Ishikawa (cell line): ENCODE measurements around the gene ABCG1.

Experiments used
- EP300 ChIP-seq: IDR thresholded peaks from 2 replicates; pipeline ENCODE4 v1.6.1; 2012; ENCODE audit warnings: borderline replicate concordance
- YY1 ChIP-seq: IDR thresholded peaks from 2 replicates; pipeline ENCODE4 v1.6.1; 2012; ENCODE audit warnings: low read depth
- TF ChIP-seq, protein P1 (sequence below): IDR thresholded peaks from 2 replicates; pipeline ENCODE4 v1.6.1; 2012; ENCODE audit warnings: low read depth, mild to moderate bottlenecking

DNA sequence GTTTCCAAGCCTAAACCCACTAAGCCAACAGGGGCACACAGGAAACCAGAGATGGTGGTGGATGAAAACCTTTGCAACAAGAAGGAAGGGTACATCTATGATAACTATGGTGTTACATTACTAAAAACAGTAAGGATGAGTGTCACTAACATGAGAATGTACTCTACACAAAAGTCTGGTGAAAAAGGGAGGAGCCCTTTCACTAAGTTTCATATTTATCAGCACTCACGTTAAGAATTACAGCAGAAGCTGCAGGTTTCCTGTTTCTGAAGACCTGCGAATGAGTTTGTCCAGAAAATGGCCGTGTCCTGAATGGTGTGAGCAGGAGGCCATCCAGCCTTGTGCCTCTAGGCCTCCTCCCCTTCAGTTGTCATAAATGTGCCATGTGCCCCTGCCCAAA is 17.8 kb downstream of the ABCG1 start:
- TF ChIP-seq EP300 (no peak), YY1 (no peak)
- TF ChIP-seq, protein P1, sequence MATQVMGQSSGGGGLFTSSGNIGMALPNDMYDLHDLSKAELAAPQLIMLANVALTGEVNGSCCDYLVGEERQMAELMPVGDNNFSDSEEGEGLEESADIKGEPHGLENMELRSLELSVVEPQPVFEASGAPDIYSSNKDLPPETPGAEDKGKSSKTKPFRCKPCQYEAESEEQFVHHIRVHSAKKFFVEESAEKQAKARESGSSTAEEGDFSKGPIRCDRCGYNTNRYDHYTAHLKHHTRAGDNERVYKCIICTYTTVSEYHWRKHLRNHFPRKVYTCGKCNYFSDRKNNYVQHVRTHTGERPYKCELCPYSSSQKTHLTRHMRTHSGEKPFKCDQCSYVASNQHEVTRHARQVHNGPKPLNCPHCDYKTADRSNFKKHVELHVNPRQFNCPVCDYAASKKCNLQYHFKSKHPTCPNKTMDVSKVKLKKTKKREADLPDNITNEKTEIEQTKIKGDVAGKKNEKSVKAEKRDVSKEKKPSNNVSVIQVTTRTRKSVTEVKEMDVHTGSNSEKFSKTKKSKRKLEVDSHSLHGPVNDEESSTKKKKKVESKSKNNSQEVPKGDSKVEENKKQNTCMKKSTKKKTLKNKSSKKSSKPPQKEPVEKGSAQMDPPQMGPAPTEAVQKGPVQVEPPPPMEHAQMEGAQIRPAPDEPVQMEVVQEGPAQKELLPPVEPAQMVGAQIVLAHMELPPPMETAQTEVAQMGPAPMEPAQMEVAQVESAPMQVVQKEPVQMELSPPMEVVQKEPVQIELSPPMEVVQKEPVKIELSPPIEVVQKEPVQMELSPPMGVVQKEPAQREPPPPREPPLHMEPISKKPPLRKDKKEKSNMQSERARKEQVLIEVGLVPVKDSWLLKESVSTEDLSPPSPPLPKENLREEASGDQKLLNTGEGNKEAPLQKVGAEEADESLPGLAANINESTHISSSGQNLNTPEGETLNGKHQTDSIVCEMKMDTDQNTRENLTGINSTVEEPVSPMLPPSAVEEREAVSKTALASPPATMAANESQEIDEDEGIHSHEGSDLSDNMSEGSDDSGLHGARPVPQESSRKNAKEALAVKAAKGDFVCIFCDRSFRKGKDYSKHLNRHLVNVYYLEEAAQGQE: no peak
